ENCODE results near the gene ZFHX3. TPM values are rescaled to one million over a fixed set of nuclear protein-coding genes. Genes with fewer than 3 reads are reported as not detected.

Gene ZFHX3
- total RNA-seq, 1 experiment from 2014 or later = 21.8 TPM

- no peaks in the 10 kb centered on the region for H3K4me1 ChIP-seq (ENCODE audit: insufficient read depth, low read length, poor library complexity, severe bottlenecking)
- ChIA-PET POLR2A (ENCODE audit: low non-redundant PET) (no interaction called here), CTCF (no interaction called here)
- intact Hi-C loops (cut with micrococcal nuclease; ENCODE audit: unreplicated experiment) = no loop called here
- H3K36me3 ChIP-seq (ENCODE audit: insufficient read depth, low read length, poor library complexity, severe bottlenecking) = no peaks in the 10 kb centered on the region
- no peaks in the 10 kb centered on the region for H3K27me3 ChIP-seq (replicated peaks; ENCODE audit: insufficient read depth, low read depth, low read length, poor library complexity)
- TF ChIP-seq, protein P1, sequence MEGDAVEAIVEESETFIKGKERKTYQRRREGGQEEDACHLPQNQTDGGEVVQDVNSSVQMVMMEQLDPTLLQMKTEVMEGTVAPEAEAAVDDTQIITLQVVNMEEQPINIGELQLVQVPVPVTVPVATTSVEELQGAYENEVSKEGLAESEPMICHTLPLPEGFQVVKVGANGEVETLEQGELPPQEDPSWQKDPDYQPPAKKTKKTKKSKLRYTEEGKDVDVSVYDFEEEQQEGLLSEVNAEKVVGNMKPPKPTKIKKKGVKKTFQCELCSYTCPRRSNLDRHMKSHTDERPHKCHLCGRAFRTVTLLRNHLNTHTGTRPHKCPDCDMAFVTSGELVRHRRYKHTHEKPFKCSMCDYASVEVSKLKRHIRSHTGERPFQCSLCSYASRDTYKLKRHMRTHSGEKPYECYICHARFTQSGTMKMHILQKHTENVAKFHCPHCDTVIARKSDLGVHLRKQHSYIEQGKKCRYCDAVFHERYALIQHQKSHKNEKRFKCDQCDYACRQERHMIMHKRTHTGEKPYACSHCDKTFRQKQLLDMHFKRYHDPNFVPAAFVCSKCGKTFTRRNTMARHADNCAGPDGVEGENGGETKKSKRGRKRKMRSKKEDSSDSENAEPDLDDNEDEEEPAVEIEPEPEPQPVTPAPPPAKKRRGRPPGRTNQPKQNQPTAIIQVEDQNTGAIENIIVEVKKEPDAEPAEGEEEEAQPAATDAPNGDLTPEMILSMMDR (conservative IDR thresholded peaks at IDR 0.05; ENCODE audit: low read depth, low read length) = no peak
- TF ChIP-seq EZH2 (IDR thresholded peaks at IDR 0.05; ENCODE audit: borderline replicate concordance, low read depth, low read length, poor library complexity, severe bottlenecking) = no peak
- no peak overlapping the region for H3K27ac ChIP-seq (ENCODE audit: low read depth, low read length, poor library complexity, severe bottlenecking)
- no peaks in the 10 kb centered on the region for H3K9me3 ChIP-seq (ENCODE audit: low read depth, low read length, poor library complexity, severe bottlenecking)
- no peak for DNase-seq (ENCODE audit: low spot score)
- no TSS peak for BruUV-seq (replicated peaks)
- no peak overlapping the region for H3K4me3 ChIP-seq (ENCODE audit: low read depth, low read length, poor library complexity, severe bottlenecking)
Observed at GRCh38 chr16:72819345-72819744, 228.6 kb downstream of the ZFHX3 start.

GRCh38 chr16:72818236-72818845 lies 229.6 kb downstream of the ZFHX3 start:
- H3K4me3 ChIP-seq (ENCODE audit: low read depth, low read length, poor library complexity, severe bottlenecking) = no peak overlapping the region
- no TSS peak for BruUV-seq (replicated peaks)
- intact Hi-C loops (cut with micrococcal nuclease; ENCODE audit: unreplicated experiment) = no loop called here
- no peak overlapping the region for H3K27ac ChIP-seq (ENCODE audit: low read depth, low read length, poor library complexity, severe bottlenecking)
- ChIA-PET POLR2A (ENCODE audit: low non-redundant PET) (no interaction called here), CTCF (interaction anchor here (0.7 kb wide), 1 partner anchor 14 kb away, joined by 3 read pairs; no protein-coding TSS in a partner anchor)
- no peaks in the 10 kb centered on the region for H3K4me1 ChIP-seq (ENCODE audit: insufficient read depth, low read length, poor library complexity, severe bottlenecking)
- H3K9me3 ChIP-seq (ENCODE audit: low read depth, low read length, poor library complexity, severe bottlenecking) = no peaks in the 10 kb centered on the region
- no peaks in the 10 kb centered on the region for H3K27me3 ChIP-seq (replicated peaks; ENCODE audit: insufficient read depth, low read depth, low read length, poor library complexity)
- H3K36me3 ChIP-seq (ENCODE audit: insufficient read depth, low read length, poor library complexity, severe bottlenecking) = no peaks in the 10 kb centered on the region
- TF ChIP-seq, protein P1 (conservative IDR thresholded peaks at IDR 0.05; ENCODE audit: low read depth, low read length) = peak; percentile 28; the same call in 1 of the 2 replicates
- no peak for TF ChIP-seq EZH2 (IDR thresholded peaks at IDR 0.05; ENCODE audit: borderline replicate concordance, low read depth, low read length, poor library complexity, severe bottlenecking)
- DNase-seq (ENCODE audit: low spot score) = peak; percentile 5

DNA sequence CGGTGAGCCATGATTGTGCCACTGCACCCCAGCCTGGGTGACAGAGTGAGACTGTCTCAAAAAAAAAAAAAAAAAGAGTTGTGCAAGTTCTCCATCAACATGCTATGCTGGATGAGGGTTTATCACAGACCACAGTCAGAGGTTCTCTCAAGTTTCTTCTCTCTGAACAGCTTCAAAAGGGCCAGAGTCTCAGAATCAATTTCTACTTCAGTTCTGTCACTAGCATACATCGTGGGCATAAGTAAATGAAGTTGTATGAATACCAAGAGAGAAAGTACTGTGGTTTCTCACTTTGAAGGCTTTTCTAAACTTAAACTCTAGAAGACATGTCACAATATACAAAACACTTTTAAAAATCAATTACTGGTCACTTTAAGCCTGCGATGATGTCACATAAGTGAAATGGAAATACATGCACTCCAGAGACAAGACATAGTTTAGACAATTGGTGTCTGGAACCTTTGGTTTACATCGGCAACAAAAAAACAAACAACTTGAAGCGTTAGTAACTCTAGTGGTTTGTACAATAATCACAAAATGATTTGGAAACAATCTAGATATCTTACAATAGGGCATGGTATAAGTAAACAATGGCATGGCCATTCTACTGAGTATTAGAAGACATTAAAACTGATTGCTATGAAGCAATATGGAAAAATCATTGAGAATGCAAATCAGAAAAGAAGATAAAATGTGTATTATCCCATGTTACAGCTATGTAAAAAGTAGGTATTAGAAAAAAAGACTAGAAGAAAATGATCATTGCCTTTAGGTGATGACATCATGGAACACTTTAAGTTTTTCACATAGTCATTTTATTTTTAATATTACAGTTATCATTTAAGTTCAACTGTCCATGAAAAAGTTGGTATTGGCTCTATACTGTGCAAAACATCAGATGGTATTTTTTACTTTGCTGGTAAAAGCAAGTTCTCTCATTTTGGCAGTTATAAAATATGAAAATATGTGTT lies 232.3 kb downstream of the ZFHX3 start:
- H3K27ac ChIP-seq (ENCODE audit: low read depth, low read length, poor library complexity, severe bottlenecking) = no peak overlapping the region
- H3K27me3 ChIP-seq (replicated peaks; ENCODE audit: insufficient read depth, low read depth, low read length, poor library complexity) = no peaks in the 10 kb centered on the region
- no peak overlapping the region for H3K4me3 ChIP-seq (ENCODE audit: low read depth, low read length, poor library complexity, severe bottlenecking)
- peaks cover 7% of the 10 kb centered on the region for H3K36me3 ChIP-seq (ENCODE audit: insufficient read depth, low read length, poor library complexity, severe bottlenecking)
- H3K4me1 ChIP-seq (ENCODE audit: insufficient read depth, low read length, poor library complexity, severe bottlenecking) = no peaks in the 10 kb centered on the region
- no peaks in the 10 kb centered on the region for H3K9me3 ChIP-seq (ENCODE audit: low read depth, low read length, poor library complexity, severe bottlenecking)
- intact Hi-C loops (cut with micrococcal nuclease; ENCODE audit: unreplicated experiment) = no loop called here
- POLR2A ChIA-PET (ENCODE audit: low non-redundant PET) = no interaction called here
- DNase-seq (ENCODE audit: low spot score) = no peak
- BruUV-seq (replicated peaks) = no TSS peak
- CTCF ChIA-PET = no interaction called here
- TF ChIP-seq EZH2 (IDR thresholded peaks at IDR 0.05; ENCODE audit: borderline replicate concordance, low read depth, low read length, poor library complexity, severe bottlenecking) = no peak
- TF ChIP-seq, protein P1 (conservative IDR thresholded peaks at IDR 0.05; ENCODE audit: low read depth, low read length) = no peak

All from A673 (cell line).